DND-41 (cell line): ENCODE results near the gene ATP6V0D1.

Experiments used
- CTCF ChIP-seq: IDR thresholded peaks from 2 replicates; pipeline ENCODE4 v1.5.1; 2012; ENCODE audit warnings: borderline replicate concordance, low read length, moderate library complexity, mild to moderate bottlenecking; ENCODE audit not compliant: poor library complexity, severe bottlenecking; ENCODE audit errors: extremely low read depth
- EZH2 ChIP-seq: IDR thresholded peaks from 3 replicates; pipeline ENCODE4 v1.6.1; 2012; ENCODE audit warnings: borderline replicate concordance, low read depth, mild to moderate bottlenecking, moderate library complexity, low read length, inconsistent platforms; ENCODE audit not compliant: severe bottlenecking

GRCh38 chr16:67471758-67472384 lies 9.1 kb downstream of the ATP6V0D1 start:
- TF ChIP-seq CTCF, result no peak
- no peak for TF ChIP-seq EZH2
